22Rv1 (cell line): ENCODE measurements around the gene NPAT.

Experiments used
- ZFX ChIP-seq: fragments of 450-650 bp; IDR thresholded peaks from 2 replicates; pipeline ENCODE4 v1.6.1; 2017; ENCODE audit warnings: antibody characterized with exemption, borderline replicate concordance
- TF ChIP-seq, protein P1 (sequence below): fragments of 450-650 bp; IDR thresholded peaks from 2 replicates; pipeline ENCODE4 v1.5.1; 2017; ENCODE audit warnings: mild to moderate bottlenecking

DNA sequence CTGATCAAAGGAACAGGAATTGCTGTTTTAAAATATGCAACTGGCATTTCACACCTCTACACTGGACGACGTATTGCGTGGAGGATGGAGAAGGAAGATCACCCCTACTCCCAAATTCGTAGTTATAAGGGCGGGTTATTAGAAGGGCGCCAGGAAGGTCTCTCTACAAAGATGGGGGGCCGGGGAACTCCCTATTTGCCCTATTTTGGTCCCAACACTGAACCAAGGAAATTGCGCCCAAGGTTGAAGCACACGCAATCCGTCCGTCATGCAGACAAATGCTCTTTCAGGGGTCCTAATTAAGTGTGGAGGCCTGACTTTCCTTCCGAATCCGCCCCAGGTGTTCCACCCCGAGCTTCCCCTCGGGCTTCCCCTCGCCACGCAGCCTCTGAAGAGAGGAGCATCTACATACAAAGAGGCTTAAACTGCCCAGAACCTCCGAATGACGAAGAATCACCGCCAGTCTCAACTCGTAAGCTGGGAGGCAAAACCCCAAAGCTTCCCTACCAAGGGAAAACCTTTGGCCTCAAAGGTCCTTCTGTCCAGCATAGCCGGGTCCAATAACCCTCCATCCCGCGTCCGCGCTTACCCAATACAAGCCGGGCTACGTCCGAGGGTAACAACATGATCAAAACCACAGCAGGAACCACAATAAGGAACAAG lies 396 bp downstream of the NPAT start:
- TF ChIP-seq, protein P1, sequence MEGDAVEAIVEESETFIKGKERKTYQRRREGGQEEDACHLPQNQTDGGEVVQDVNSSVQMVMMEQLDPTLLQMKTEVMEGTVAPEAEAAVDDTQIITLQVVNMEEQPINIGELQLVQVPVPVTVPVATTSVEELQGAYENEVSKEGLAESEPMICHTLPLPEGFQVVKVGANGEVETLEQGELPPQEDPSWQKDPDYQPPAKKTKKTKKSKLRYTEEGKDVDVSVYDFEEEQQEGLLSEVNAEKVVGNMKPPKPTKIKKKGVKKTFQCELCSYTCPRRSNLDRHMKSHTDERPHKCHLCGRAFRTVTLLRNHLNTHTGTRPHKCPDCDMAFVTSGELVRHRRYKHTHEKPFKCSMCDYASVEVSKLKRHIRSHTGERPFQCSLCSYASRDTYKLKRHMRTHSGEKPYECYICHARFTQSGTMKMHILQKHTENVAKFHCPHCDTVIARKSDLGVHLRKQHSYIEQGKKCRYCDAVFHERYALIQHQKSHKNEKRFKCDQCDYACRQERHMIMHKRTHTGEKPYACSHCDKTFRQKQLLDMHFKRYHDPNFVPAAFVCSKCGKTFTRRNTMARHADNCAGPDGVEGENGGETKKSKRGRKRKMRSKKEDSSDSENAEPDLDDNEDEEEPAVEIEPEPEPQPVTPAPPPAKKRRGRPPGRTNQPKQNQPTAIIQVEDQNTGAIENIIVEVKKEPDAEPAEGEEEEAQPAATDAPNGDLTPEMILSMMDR, result no peak
- no peak for TF ChIP-seq ZFX
